ENCODE measurements around the gene OR2A12.
"Not testable (repeated sequence)": the region's sequence is repeated elsewhere in the genome, so short reads cannot be mapped to it uniquely, and the experiment has no call there.

The OR2A12 gene

GRCh38 chr7:144118341-144118740, 32.3 kb downstream of the OR2A12 start:
- DNase-seq: no peak

GRCh38 chr7:144122876-144123275, 36.8 kb downstream of the OR2A12 start, which contains the start of gene OR2A14:
Gene OR2A14, plus strand, starts transcription at chr7:144123176. Its CDS starts 5,937 bp downstream, at chr7:144129113.
- no peak for DNase-seq

DNA sequence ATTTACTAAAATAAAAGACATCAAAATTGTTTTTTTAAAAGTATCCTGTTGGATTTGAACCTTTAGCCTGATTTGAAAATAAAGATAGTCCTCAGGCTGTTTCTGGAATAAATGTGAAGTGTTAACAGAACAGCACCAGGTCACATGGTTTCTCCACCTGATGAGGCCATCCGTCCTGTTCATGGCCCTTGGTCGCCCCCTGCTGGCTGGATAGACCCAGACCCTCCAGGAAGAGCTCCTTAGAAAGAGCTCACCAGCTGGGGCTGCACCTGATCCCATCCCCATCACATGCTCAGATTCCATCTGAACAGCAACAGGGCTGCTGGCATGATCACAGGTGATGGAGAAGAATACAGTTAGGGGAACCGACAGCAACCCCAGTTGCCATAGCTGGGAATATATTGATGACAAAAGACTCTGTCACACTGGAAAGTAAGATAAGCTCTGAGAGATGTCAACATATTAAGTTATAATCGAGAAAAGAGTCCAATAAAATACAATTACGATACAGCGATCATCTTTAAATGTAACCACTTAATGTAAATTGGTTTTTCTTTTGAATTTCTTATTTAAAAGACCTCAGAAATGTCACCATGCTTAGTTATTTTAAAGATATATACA, 41.7 kb downstream of the OR2A12 start:
- no peak for DNase-seq

DNA sequence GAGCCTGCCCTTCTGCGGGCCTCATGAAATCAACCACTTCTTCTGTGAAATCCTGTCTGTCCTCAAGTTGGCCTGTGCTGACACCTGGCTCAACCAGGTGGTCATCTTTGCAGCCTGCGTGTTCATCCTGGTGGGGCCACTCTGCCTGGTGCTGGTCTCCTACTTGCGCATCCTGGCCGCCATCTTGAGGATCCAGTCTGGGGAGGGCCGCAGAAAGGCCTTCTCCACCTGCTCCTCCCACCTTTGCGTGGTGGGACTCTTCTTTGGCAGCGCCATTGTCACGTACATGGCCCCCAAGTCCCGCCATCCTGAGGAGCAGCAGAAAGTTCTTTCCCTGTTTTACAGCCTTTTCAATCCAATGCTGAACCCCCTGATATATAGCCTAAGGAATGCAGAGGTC, 43.5 kb downstream of the OR2A12 start:
- DNase-seq: not testable (repeated sequence)

DNA sequence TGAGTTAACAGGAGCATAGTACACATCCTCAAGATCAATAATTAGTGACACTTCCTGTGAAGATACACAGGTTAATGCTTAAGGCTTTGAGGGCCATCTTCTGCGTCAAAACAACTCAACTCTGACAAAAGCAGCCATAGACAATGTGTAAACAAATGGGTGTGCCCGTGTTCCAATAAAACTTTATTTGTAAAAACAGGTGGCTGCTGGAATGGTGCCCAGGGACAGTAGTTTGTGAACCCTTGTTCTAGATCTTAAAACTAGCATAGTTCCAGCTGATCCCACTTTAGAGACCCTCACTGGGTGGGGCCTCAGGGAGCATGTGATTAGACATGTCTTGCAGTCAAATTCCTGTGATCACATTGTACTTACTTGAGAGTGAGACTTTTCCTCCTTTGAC, 44.7 kb downstream of the OR2A12 start:
- DNase-seq: no peak

DNA sequence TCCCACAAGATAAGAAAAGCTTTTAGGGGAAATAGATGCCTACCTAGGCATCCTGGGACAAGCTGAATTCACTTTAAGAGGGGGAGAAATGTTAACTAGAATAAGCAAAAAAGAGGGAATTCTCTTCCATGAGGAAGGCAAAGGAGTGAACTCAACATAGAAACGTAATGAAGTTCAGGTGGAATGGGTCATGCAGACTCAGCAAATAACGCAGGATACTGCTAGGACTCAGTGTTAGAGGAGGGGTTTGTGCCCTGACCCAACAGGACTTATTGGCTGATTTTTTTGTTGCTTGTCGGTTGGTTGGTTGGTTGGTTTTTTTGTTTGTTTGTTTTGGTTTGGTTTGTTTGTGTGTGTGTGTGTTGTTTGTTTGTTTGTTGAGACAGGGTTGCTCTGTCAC, 46.2 kb downstream of the OR2A12 start:
- DNase-seq: no peak

GRCh38 chr7:144133307-144133706, 47.2 kb downstream of the OR2A12 start:
- no peak for DNase-seq

GRCh38 chr7:144134116-144134515, 48.0 kb downstream of the OR2A12 start:
- DNase-seq: no peak

- no peak for DNase-seq
These were observed 51.4 kb downstream of the OR2A12 start for GRCh38 chr7:144137501-144137900.

GRCh38 chr7:144142187-144142586, 56.1 kb downstream of the OR2A12 start:
- no peak for DNase-seq

DNA sequence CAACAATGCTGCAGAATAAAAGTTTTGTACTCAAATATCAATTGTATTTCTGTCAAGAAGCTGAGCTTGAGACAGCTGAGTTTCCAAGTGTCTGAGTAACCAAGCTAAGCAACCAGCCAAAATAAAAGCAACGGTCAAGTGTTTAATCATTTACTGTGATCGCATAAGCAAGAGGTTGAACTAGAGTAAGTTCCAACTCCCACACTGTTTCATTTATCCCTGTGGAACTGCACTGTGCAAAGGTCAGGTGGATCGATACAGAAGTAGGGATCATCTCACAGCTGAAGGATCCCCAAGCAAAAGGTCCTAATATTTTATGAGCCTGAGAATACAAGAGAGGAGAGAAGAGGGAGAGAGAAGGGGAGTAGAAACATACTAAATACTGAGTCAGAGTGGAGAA, 58.3 kb downstream of the OR2A12 start:
- DNase-seq: no peak

- DNase-seq: no peak
These were observed 62.2 kb downstream of the OR2A12 start for GRCh38 chr7:144148224-144148827.
